GM04503 (cell line): ENCODE measurements around the gene SETDB1.

Source experiments
- DNase-seq: peaks from one replicate; pipeline ENCODE4 v3.0.0-alpha.2; 2012; ENCODE audit warnings: low read depth

Gene SETDB1

DNA sequence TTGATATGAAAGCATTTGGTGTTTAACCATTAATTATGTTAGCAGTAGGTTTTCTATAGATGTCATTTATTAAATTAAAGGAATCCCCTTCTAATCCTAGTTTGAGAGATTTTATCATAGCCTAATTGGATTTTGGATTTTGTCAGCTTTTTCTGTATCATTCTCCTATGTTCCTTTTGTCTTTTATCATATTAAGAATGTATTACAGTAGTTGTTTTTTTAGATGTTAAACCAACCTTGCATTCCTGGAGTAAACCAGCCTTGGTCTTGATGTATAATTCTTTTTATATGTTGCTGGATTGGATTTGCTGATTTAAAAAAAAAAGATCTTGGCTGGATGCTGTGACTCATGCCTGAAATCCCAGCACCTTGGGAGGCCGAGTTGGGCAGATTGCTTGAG lies 5.6 kb downstream of the SETDB1 start:
- DNase-seq, result no peak

DNA sequence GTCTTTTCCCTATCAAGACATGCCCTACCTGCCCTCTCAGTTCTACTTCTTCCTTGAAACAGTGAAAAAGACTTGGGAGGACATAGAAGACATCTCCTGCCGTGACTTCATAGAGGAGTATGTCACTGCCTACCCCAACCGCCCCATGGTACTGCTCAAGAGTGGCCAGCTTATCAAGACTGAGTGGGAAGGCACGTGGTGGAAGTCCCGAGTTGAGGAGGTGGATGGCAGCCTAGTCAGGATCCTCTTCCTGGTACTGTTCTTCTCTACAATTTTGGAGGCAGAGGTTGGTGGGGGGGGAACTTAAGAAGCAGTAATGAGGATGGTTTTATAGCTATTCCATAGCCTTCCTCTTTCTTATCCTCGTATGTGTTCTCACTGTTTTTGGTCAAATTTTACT lies 18.7 kb downstream of the SETDB1 start:
- DNase-seq, result no peak

GRCh38 chr1:150954708-150955107 lies 28.5 kb downstream of the SETDB1 start:
- DNase-seq, result no peak

DNA sequence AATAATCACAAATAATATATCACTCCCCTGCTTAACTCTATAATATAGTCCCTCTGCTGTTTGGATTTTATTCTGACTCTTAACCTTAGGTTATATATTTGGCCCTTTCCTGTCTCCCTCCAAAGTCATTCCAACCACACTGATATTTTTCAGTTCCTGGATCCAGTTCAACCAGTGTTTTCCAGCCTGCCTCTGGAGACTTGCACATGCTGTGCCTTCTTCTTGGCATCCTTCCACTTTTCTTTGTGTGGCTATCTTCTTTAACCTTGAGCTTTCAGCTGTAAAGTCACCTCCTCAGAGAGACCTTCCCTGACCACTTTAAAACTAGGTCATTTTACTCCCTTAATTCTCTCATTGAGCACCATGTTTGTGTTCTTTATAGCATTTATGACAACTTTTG lies 29.1 kb downstream of the SETDB1 start:
- DNase-seq, result no peak

DNA sequence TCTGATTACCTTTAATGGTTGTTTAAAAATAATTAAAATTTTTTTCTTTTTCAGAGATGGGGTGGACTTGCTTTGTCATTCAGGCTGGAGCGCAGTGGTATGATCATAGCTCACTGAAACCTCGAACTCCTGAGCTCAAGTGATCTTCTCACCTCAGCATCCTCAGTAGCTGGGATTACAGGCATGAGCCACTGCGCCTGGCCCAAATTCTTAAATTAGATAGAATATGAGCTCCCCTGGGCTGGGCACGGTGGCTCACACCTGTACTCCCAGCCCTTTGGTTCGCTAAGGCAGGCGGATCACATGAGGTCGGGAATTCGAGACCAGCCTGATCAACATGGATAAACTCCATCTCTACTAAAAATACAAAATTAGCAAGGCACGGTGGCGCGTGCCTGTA lies 31.5 kb downstream of the SETDB1 start:
- no peak for DNase-seq

DNA sequence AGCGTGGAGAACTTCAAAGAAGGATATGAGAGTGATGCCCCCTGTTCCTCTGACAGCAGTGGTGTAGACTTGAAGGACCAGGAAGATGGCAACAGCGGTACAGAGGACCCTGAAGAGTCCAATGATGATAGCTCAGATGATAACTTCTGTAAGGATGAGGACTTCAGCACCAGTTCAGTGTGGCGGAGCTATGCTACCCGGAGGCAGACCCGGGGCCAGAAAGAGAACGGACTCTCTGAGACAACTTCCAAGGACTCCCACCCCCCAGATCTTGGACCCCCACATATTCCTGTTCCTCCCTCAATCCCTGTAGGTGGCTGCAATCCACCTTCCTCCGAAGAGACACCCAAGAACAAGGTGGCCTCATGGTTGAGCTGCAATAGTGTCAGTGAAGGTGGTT lies 34.5 kb downstream of the SETDB1 start:
- no peak for DNase-seq

DNA sequence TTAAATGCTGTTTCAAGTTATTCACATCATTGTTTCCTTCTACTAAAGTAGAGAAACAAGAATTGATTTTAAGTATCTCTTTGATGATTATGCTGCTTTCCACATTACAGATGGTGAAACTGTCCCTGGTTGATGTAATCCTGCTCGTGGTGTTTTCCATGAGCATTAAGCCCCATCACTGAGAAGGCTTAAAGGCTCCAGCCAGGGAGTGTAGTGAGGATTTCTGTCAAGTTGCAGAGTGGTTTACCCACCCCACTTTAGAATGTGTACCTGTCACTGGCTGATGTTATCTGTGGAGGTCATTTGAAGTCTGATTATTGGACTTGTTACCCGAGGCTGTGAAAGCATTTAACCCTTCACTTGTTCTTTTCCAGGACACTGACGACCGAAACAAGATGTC lies 35.6 kb downstream of the SETDB1 start:
- no peak for DNase-seq

GRCh38 chr1:150963321-150964163 lies 37.4 kb downstream of the SETDB1 start:
- no peak for DNase-seq

- no peak for DNase-seq
These were observed 38.0 kb downstream of the SETDB1 start for GRCh38 chr1:150964164-150964489.

DNA sequence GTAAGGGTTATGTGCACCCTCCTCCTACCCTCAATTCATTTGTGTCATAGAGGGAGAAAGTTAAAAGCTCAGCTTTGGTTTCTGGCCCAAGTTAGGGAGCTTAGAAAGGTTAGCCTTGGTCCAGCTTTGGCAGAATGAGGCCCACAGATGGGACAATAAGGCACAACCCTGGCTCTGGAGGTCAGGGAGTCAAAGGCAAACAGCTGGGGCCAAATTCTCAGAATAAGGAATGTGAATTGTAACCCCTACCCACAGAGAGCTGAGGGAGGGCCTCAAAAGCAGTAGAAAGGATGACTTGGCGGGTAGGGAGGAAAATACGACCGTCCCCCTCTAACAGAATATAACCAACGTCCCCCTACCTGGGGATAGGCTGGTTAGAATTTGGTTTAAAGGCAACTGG lies 39.4 kb downstream of the SETDB1 start:
- no peak for DNase-seq

DNA sequence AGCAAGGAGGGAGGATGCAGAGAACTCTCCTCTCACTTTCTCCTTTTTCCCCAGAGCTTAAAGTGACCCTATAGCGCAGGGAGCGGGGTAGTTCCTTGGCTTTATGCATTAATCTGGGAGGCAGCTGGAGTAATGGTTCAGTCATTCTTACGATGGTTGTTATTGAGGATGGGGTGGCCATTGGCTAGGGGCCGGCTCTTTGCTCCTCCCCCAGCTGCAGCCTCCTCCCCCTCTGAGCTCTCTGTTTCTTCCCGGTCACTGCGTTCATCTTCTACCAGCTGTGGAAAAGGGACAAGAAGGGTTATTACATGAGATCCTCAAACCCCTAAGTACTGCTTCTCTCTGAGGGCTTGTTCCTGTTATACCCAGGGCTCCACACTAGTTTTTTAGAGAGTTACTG lies 39.8 kb downstream of the SETDB1 start:
- DNase-seq, result no peak

DNA sequence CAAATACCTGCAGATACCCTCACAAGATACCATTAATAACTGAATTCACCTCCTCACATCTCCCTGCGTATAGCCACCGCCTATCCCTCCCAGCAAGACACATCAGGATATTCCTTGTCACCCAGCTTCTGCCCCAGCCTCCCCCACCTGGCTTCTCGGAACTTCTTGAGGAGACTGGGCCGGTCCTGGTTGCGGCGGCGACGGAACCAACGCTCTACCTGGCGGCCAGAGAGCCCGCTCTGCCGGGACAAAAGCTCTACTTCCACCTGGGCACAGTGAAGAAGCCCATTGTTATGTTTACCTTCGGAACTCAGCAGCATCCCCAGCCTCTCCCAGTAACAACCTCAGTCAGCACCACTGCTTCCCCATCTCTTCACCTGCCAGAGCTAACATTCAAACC lies 41.8 kb downstream of the SETDB1 start:
- no peak for DNase-seq

DNA sequence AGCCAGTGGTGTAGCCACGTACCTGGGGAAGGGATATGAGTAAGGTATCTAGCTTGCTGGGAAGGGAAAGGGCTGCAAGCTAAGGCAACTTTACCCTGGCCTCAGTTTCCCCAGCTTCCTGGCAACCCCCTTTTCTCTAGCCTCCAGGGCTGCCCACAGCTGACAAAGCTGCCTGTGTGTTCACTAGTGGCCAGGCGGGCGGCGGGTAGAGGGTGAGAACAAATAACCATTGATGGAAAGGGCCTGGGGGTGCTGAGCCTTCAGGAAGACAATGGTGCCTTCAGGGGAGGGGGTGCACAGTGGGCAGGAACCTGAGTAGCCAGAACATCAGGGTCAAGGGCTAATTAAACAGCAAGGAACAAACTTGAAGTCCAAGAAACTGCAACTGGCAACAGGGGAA lies 42.3 kb downstream of the SETDB1 start:
- DNase-seq, result no peak

GRCh38 chr1:150969626-150970025 lies 43.5 kb downstream of the SETDB1 start:
- DNase-seq, result no peak

DNA sequence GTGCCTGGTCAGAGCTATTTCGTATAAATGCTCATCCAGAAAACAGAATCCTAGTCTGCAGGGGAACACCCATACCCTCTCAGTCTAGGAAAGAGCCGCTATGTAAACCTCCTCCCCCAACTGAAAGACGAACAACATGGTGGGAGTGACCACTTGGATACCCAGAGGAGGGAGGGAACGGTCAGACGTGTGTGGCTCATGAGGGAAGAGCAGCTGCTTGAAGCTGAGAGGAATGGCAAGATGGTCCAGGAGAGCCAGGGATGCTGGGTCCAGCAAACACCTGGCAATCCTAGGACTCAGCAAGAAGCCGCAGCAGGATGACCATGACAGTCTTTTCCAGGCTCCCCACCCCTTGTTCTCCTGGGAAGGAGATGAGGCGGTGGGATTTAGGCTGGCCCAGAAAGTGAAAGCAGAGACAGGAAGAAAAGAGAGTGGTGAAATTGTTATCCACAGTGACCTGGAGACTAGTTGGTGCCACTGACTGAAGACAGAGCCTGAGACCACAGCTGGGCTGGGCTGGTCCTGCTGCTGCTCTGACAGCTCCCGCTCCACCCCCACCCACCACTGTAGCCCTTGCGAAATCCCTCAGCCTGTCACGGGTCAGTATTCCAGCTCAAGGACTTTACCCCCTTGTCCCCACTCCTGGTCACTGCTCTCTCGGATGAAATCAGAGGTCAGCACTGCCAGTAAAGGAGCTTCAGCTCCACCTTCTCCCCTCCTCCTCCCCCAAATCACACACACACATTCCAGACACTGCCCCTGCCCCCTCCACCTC lies 44.8 kb downstream of the SETDB1 start:
- DNase-seq, result no peak

- DNase-seq, result no peak
These were observed 45.6 kb downstream of the SETDB1 start for GRCh38 chr1:150971583-150972416.

GRCh38 chr1:150972417-150972940 lies 46.3 kb downstream of the SETDB1 start:
- no peak for DNase-seq

DNA sequence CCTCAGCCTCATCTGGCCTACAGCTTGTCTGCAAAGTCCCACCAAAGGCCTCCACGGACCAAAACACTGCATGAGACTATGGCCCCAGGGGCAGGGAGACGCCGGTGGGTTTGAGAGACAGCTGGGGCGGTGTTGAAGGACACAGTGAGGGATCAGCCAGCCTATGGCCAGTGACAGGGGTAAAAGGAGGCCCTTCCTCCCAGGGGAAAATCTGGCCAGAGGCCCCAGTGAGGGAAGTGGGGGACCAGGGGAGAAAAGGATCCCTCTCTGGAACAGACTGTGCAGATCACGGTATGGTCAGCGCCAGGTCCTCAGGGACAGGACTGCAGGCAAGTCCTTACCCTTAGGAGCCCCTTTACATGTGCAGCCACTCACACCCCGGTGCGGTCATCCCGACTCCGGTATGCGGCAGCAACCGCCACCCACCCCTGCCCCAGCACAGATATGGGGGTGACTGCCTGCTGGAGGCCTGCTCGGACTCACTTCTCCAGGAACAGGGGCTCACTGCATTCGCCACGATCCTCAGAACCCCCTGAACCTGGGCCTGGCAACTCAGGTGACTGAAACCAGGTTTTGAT lies 47.2 kb downstream of the SETDB1 start:
- no peak for DNase-seq

DNA sequence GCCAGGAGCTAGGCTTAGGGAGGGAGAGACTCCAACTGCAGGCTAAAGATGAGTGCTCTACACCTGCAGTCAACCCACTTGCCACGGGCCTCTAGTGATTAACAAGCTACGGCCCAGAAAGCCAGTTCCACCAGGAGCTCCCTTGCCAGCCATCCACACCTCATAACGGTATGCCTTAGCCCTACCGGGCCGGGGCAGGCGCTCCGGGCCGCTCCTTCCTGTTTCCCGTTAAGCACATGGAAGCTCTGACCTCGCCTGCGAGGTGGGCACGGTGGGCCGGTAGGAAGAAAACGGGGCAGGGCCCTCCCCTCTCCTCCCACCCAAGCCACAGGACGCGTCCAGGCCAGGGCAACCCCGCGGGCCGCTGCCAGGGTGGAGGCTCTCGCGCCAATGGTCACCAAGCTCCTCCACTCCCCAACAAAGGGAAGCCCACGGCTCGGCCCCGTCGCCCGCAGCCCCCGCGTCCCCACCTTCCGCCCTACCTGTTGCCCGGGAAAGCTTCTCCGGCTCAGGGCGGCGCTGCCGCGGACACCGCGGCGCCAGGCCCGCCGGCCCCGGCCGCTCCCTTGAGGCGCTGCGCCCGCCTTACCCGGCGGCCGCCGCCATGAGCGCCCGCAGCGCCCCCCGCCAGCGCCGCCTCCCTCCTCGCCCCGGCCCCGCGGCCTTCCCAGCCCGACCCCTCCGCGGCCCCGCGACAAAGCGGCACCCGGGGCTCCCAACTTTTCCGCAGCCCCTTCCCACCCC lies 47.8 kb downstream of the SETDB1 start:
- DNase-seq, result no peak

DNA sequence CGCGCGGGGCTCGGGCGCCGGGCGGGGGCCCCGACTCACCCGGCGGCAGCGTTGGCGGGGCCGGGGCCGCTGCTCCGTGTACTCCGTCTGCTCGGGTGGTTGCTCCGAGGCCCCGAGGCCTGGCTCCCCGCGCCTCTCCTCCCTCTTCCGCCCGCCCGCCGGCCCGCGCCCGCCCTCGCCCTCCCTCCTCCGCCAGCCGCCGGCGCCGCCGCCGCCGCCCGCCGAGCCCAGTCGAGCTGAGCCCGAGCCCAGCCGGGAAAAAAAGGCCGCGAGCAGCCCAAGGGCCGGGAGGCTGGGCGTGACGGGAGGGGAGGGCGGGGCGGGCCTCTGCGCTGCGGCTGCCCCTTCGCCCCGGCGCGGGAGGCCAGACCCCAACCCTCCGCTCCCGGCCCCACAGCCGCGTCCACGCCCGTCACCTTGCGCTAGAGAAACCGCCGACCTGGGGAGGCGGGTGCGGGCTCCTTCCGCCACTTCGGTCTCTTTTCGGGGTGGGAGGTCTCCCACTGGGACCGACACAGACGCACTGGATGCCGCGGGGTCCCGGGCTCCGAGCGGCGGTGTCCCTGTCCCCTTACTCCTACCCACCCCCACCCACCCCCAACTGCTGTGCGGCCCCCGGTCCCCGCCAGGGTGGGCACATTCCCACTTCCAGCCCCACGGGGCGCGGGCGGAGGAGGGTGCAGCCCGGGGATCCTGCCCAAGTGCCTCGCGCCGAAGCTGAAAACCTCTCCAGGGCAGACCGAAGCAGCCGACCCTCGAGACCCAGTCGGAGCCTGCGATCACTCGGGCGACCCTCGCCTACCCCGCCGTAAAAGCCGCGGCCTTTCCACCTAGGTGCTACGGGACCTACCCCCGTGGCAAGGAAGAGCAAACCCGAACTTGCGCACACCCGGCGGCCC lies 48.7 kb downstream of the SETDB1 start, which contains the start of gene CERS2:
Gene CERS2 (minus strand): TSS at position 256 of the 899 bp plus-strand sequence. CDS start 5,745 bp downstream, outside the sequence.
- no peak for DNase-seq
